Right atrium auricular region (tissue), 2 donors: ENCODE data around the gene HERC5. TPM values are rescaled to one million over a fixed set of nuclear protein-coding genes. Genes with fewer than 3 reads are reported as not detected.
"Not testable (repeated sequence)": the region's sequence is repeated elsewhere in the genome, so short reads cannot be mapped to it uniquely, and the experiment has no call there.

ENCODE experiments used
- DNase-seq: peaks from one replicate; pipeline ENCODE4 v3.0.0-alpha.2; 2019; ENCODE audit warnings: low spot score
- H3K27ac ChIP-seq, 2 donors: fragments of 200-600 bp; sonication (generic); 1 replicate in 1 of 2; 2 replicates in 1 of 2; pipeline ENCODE4 v1.5.1; 2016 to 2019
- H3K27me3 ChIP-seq, 2 donors: fragments of 200-600 bp; sonication (generic); one replicate each; pipeline versions ENCODE4 v1.5.1 to v1.6.0; 2017 to 2019
- H3K36me3 ChIP-seq: fragments of 200-600 bp; sonication (generic); one replicate; pipeline ENCODE4 v1.5.1; 2016
- H3K4me1 ChIP-seq, 2 donors: fragments of 200-600 bp; sonication (generic); one replicate each; pipeline versions ENCODE4 v1.5.1 to v1.6.0; 2017 to 2019
- H3K4me3 ChIP-seq, 2 donors: fragments of 200-600 bp; sonication (generic); 1 replicate in 1 of 2; 2 replicates in 1 of 2; pipeline ENCODE4 v1.5.1; 2017 to 2019; ENCODE audit warnings: mild to moderate bottlenecking in 1 of 2, moderate library complexity in 1 of 2
- H3K9me3 ChIP-seq, 2 donors: fragments of 200-600 bp; sonication (generic); one replicate each; pipeline ENCODE4 v1.5.1; 2019
- CTCF ChIP-seq, 2 donors: fragments of 200-600 bp; sonication (generic); IDR thresholded peaks; one replicate each; pipeline ENCODE4 v1.5.1; 2019; ENCODE audit warnings: antibody characterized with exemption in 2 of 2
- total RNA-seq, 2 donors: library from RNA; depleted of rRNA; stranded (reverse); fragments of >200 nt; gene quantifications; one replicate each; pipeline ENCODE4 v1.1.0, GENCODE V29; 2016

The HERC5 gene
- total RNA-seq, 2 donors from 2014 or later: 1.6 to 2.3 TPM

- H3K4me3 ChIP-seq, H3K27me3 ChIP-seq, H3K27ac ChIP-seq, H3K9me3 ChIP-seq, H3K4me1 ChIP-seq, H3K36me3 ChIP-seq: not testable (repeated sequence)
- peak; percentile 54 to 77 for TF ChIP-seq CTCF (IDR thresholded peaks at IDR 0.05)
- DNase-seq: peak; percentile 76
Observed at GRCh38 chr4:88539322-88540068, 82.6 kb downstream of the HERC5 start.

GRCh38 chr4:88549815-88550214 lies 92.9 kb downstream of the HERC5 start:
- no peak for DNase-seq
- Histone ChIP-seq H3K27me3 (no peaks in the 10 kb centered on the region), H3K36me3 (no peaks in the 10 kb centered on the region), H3K9me3 (no peaks in the 10 kb centered on the region), H3K4me3 (no peak overlapping the region), H3K4me1 (no peaks in the 10 kb centered on the region), H3K27ac (no peak overlapping the region)
- no peak for TF ChIP-seq CTCF (IDR thresholded peaks at IDR 0.05)

Other genes starting within 250 kb of the HERC5 start
- 100 to 1,000 TPM in 1 of 2 donors, 10 to 100 TPM in 1; 45.2 to 168 TPM for gene PPM1K, start 172.6 kb upstream of the HERC5 start, total RNA-seq
- gene HERC6, start 78.3 kb upstream of the HERC5 start, total RNA-seq: 10 to 100 TPM in 1 of 2 donors, 1 to 10 TPM in 1; 4.0 to 12.4 TPM
- 10 to 100 TPM; 51.8 to 66.4 TPM for gene PYURF, start 66.7 kb downstream of the HERC5 start, total RNA-seq
- 10 to 100 TPM; 27.4 to 36.2 TPM for gene HERC3, start 135.4 kb downstream of the HERC5 start, total RNA-seq
- 1 to 10 TPM; 5.2 to 6.6 TPM for gene NAP1L5, start 240.7 kb downstream of the HERC5 start, total RNA-seq